ENCODE data around the gene PORCN.

Gene PORCN

DNA sequence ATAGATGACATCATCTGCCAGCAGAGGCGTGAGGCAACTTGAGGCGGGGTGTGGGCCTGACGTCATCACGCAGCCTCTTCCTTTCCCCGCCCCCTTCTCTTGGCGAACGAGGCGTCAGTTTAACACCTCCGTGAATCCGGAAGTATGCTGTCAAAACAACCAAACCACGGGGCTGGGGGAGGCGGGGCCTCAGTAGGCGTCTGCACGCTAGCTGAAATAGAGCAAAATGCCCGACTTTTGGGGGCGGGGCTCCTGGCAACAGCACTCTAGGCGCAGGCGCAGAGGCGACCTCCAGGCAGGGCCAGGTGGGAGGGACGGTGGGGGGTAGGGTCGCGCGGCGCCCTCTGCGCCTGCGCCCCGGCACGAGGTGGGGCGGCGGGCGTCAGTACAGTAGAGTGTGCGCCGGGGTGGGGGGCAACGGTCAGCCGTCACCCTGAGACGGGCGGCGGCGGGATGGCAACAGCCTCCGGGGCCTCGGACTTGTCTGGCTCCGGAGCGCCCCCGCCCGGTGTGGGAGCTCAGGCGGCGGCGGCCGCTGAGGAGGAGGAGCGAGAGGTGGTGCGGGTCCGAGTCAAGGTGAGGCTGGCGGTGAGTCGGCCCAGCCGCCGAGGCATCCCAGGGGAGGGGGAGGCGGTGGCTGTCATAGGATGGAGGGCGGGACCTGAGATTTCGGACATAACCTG, 30.7 kb downstream of the PORCN start, which contains the start of gene TBC1D25:
Gene TBC1D25 (plus strand): TSS at position 370 of the 683 bp plus-strand sequence. CDS start 84 bp downstream, at position 454.
- H2AFZ ChIP-seq (ENCODE audit: low read depth), result peak within 1 kb of the TSS; percentile 44; the same call in 1 of the 2 replicates
- H3K4me1 ChIP-seq (ENCODE audit: low read depth, poor library complexity, severe bottlenecking), result peaks cover 36% of the 10 kb centered on the region
- no peaks in the 10 kb centered on the region for H3K27me3 ChIP-seq (ENCODE audit: insufficient read depth, low read depth)
- H4K20me1 ChIP-seq (ENCODE audit: insufficient read depth), result no peaks in the 10 kb centered on the region
- peak within 1 kb of the TSS; percentile 64 for H3K9ac ChIP-seq
- no peaks in the 10 kb centered on the region for H3K36me3 ChIP-seq (ENCODE audit: insufficient read depth)
- 0 out of 2 replicates have a peak, but pooled peaks cover 4% of the 10 kb centered on the region for H3K79me2 ChIP-seq (ENCODE audit: insufficient read depth, low read depth)
- no peak within 1 kb of the TSS for H3K4me3 ChIP-seq (IDR thresholded peaks at IDR 0.05; ENCODE audit: insufficient read depth, low read depth, low read length)
- H3K27ac ChIP-seq, result peak within 1 kb of the TSS; percentile 62
- TF ChIP-seq, protein P1, sequence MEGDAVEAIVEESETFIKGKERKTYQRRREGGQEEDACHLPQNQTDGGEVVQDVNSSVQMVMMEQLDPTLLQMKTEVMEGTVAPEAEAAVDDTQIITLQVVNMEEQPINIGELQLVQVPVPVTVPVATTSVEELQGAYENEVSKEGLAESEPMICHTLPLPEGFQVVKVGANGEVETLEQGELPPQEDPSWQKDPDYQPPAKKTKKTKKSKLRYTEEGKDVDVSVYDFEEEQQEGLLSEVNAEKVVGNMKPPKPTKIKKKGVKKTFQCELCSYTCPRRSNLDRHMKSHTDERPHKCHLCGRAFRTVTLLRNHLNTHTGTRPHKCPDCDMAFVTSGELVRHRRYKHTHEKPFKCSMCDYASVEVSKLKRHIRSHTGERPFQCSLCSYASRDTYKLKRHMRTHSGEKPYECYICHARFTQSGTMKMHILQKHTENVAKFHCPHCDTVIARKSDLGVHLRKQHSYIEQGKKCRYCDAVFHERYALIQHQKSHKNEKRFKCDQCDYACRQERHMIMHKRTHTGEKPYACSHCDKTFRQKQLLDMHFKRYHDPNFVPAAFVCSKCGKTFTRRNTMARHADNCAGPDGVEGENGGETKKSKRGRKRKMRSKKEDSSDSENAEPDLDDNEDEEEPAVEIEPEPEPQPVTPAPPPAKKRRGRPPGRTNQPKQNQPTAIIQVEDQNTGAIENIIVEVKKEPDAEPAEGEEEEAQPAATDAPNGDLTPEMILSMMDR (conservative IDR thresholded peaks at IDR 0.05; ENCODE audit: low read depth, low read length), result peak; percentile 52
- peak within 1 kb of the TSS; percentile 40 for H3K4me2 ChIP-seq

GRCh38 chrX:48540028-48540375, 31.2 kb downstream of the PORCN start:
- no peaks in the 10 kb centered on the region for H3K27me3 ChIP-seq (ENCODE audit: insufficient read depth, low read depth)
- H3K4me2 ChIP-seq, result peak overlapping the region; percentile 40
- no peak overlapping the region for H3K4me3 ChIP-seq (IDR thresholded peaks at IDR 0.05; ENCODE audit: insufficient read depth, low read depth, low read length)
- TF ChIP-seq, protein P1 (conservative IDR thresholded peaks at IDR 0.05; ENCODE audit: low read depth, low read length), result no peak
- H2AFZ ChIP-seq (ENCODE audit: low read depth), result peak overlapping the region; percentile 33; the same call in 1 of the 2 replicates
- H3K9ac ChIP-seq, result peak overlapping the region; percentile 64
- H3K79me2 ChIP-seq (ENCODE audit: insufficient read depth, low read depth), result 0 out of 2 replicates have a peak, but pooled peaks cover 4% of the 10 kb centered on the region
- H3K27ac ChIP-seq, result peak overlapping the region; percentile 62
- no peaks in the 10 kb centered on the region for H3K36me3 ChIP-seq (ENCODE audit: insufficient read depth)
- H3K4me1 ChIP-seq (ENCODE audit: low read depth, poor library complexity, severe bottlenecking), result peaks cover 36% of the 10 kb centered on the region
- no peaks in the 10 kb centered on the region for H4K20me1 ChIP-seq (ENCODE audit: insufficient read depth)

- Histone ChIP-seq H3K4me1 (ENCODE audit: low read depth, poor library complexity, severe bottlenecking) (peaks cover 35% of the 10 kb centered on the region), H2AFZ (ENCODE audit: low read depth) (no peak overlapping the region), H3K27me3 (ENCODE audit: insufficient read depth, low read depth) (no peaks in the 10 kb centered on the region), H3K36me3 (ENCODE audit: insufficient read depth) (no peaks in the 10 kb centered on the region), H3K4me3 (IDR thresholded peaks at IDR 0.05; ENCODE audit: insufficient read depth, low read depth, low read length) (no peak overlapping the region), H3K79me2 (ENCODE audit: insufficient read depth, low read depth) (0 out of 2 replicates have a peak, but pooled peaks cover 4% of the 10 kb centered on the region), H3K4me2 (peak overlapping the region; percentile 40), H3K9ac (peak overlapping the region; percentile 2; the same call in 1 of the 2 replicates), H3K27ac (peak overlapping the region; percentile 62), H4K20me1 (ENCODE audit: insufficient read depth) (no peaks in the 10 kb centered on the region)
- TF ChIP-seq, protein P1 (conservative IDR thresholded peaks at IDR 0.05; ENCODE audit: low read depth, low read length), result no peak
Observed at GRCh38 chrX:48540480-48540879, 31.7 kb downstream of the PORCN start.

- Histone ChIP-seq H3K27ac (peak overlapping the region; percentile 62), H3K4me1 (ENCODE audit: low read depth, poor library complexity, severe bottlenecking) (peaks cover 27% of the 10 kb centered on the region), H3K27me3 (ENCODE audit: insufficient read depth, low read depth) (no peaks in the 10 kb centered on the region), H3K36me3 (ENCODE audit: insufficient read depth) (no peaks in the 10 kb centered on the region), H4K20me1 (ENCODE audit: insufficient read depth) (no peaks in the 10 kb centered on the region), H3K4me3 (IDR thresholded peaks at IDR 0.05; ENCODE audit: insufficient read depth, low read depth, low read length) (no peak overlapping the region), H3K9ac (peak overlapping the region; percentile 2; the same call in 1 of the 2 replicates), H3K4me2 (peak overlapping the region; percentile 40), H2AFZ (ENCODE audit: low read depth) (no peak overlapping the region), H3K79me2 (ENCODE audit: insufficient read depth, low read depth) (0 out of 2 replicates have a peak, but pooled peaks cover 4% of the 10 kb centered on the region)
- TF ChIP-seq, protein P1 (conservative IDR thresholded peaks at IDR 0.05; ENCODE audit: low read depth, low read length), result no peak
Observed at GRCh38 chrX:48541140-48541814, 32.5 kb downstream of the PORCN start.

Measured in KMS-11 (cell line).